ENCODE data around the gene FRAT2.
"Not testable (repeated sequence)": the region's sequence is repeated elsewhere in the genome, so short reads cannot be mapped to it uniquely, and the experiment has no call there.

The FRAT2 gene

GRCh38 chr10:97362310-97363033 is 27.9 kb upstream of the FRAT2 start:
- no peak overlapping the region for H3K4me3 Mint-ChIP-seq
- H3K27ac Mint-ChIP-seq: no peak overlapping the region
- H3K36me3 Mint-ChIP-seq: peaks cover 12% of the 10 kb centered on the region
- H3K27me3 Mint-ChIP-seq: no peaks in the 10 kb centered on the region
- H3K4me1 Mint-ChIP-seq (ENCODE audit: low read depth): no peaks in the 10 kb centered on the region
- no peaks in the 10 kb centered on the region for H3K9me3 Mint-ChIP-seq (ENCODE audit: low read depth)

- no peaks in the 10 kb centered on the region for H3K9me3 Mint-ChIP-seq (ENCODE audit: low read depth)
- no peaks in the 10 kb centered on the region for H3K4me1 Mint-ChIP-seq (ENCODE audit: low read depth)
- H3K36me3 Mint-ChIP-seq: peaks cover 12% of the 10 kb centered on the region
- H3K27ac Mint-ChIP-seq: no peak overlapping the region
- no peak overlapping the region for H3K4me3 Mint-ChIP-seq
- H3K27me3 Mint-ChIP-seq: no peaks in the 10 kb centered on the region
Measured at GRCh38 chr10:97361537-97361901, 27.0 kb upstream of the FRAT2 start.

- Mint-ChIP-seq H3K9me3 (ENCODE audit: low read depth) (no peaks in the 10 kb centered on the region), H3K27ac (no peak overlapping the region), H3K4me3 (no peak overlapping the region), H3K4me1 (ENCODE audit: low read depth) (no peaks in the 10 kb centered on the region), H3K27me3 (no peaks in the 10 kb centered on the region), H3K36me3 (peaks cover 15% of the 10 kb centered on the region)
Measured at GRCh38 chr10:97360705-97361536, 26.4 kb upstream of the FRAT2 start.

- no peak overlapping the region for H3K27ac Mint-ChIP-seq
- H3K4me1 Mint-ChIP-seq (ENCODE audit: low read depth): no peaks in the 10 kb centered on the region
- no peak overlapping the region for H3K4me3 Mint-ChIP-seq
- H3K36me3 Mint-ChIP-seq: peaks cover 16% of the 10 kb centered on the region
- no peaks in the 10 kb centered on the region for H3K27me3 Mint-ChIP-seq
- H3K9me3 Mint-ChIP-seq (ENCODE audit: low read depth): no peaks in the 10 kb centered on the region
Measured at GRCh38 chr10:97358781-97359180, 24.3 kb upstream of the FRAT2 start.

GRCh38 chr10:97358349-97358748 is 23.8 kb upstream of the FRAT2 start:
- Mint-ChIP-seq H3K4me3 (no peak overlapping the region), H3K27ac (no peak overlapping the region), H3K9me3 (ENCODE audit: low read depth) (no peaks in the 10 kb centered on the region), H3K27me3 (no peaks in the 10 kb centered on the region), H3K4me1 (ENCODE audit: low read depth) (no peaks in the 10 kb centered on the region), H3K36me3 (peaks cover 16% of the 10 kb centered on the region)

GRCh38 chr10:97356918-97357317 is 22.4 kb upstream of the FRAT2 start:
- Mint-ChIP-seq H3K4me3 (no peak overlapping the region), H3K27ac (no peak overlapping the region), H3K36me3 (peaks cover 13% of the 10 kb centered on the region), H3K4me1 (ENCODE audit: low read depth) (no peaks in the 10 kb centered on the region), H3K9me3 (ENCODE audit: low read depth) (no peaks in the 10 kb centered on the region), H3K27me3 (no peaks in the 10 kb centered on the region)

- Mint-ChIP-seq H3K4me3 (no peak overlapping the region), H3K27me3 (no peaks in the 10 kb centered on the region), H3K36me3 (peaks cover 13% of the 10 kb centered on the region), H3K4me1 (ENCODE audit: low read depth) (no peaks in the 10 kb centered on the region), H3K9me3 (ENCODE audit: low read depth) (no peaks in the 10 kb centered on the region), H3K27ac (no peak overlapping the region)
Measured at GRCh38 chr10:97356318-97356914, 21.9 kb upstream of the FRAT2 start.

- peaks cover 13% of the 10 kb centered on the region for H3K36me3 Mint-ChIP-seq
- no peak overlapping the region for H3K27ac Mint-ChIP-seq
- no peaks in the 10 kb centered on the region for H3K4me1 Mint-ChIP-seq (ENCODE audit: low read depth)
- H3K27me3 Mint-ChIP-seq: no peaks in the 10 kb centered on the region
- no peaks in the 10 kb centered on the region for H3K9me3 Mint-ChIP-seq (ENCODE audit: low read depth)
- no peak overlapping the region for H3K4me3 Mint-ChIP-seq
Measured at GRCh38 chr10:97355571-97355975, 21.0 kb upstream of the FRAT2 start.

- Mint-ChIP-seq H3K9me3 (ENCODE audit: low read depth) (no peaks in the 10 kb centered on the region), H3K36me3 (peaks cover 11% of the 10 kb centered on the region), H3K4me1 (ENCODE audit: low read depth) (no peaks in the 10 kb centered on the region), H3K27ac (no peak overlapping the region), H3K4me3 (no peak overlapping the region), H3K27me3 (no peaks in the 10 kb centered on the region)
Measured at GRCh38 chr10:97353945-97354344, 19.4 kb upstream of the FRAT2 start.

- H3K27ac Mint-ChIP-seq: no peak overlapping the region
Measured at GRCh38 chr10:97349752-97350513, 15.4 kb upstream of the FRAT2 start.

GRCh38 chr10:97347317-97347716 is 12.8 kb upstream of the FRAT2 start:
- Mint-ChIP-seq H3K9me3 (ENCODE audit: low read depth) (no peaks in the 10 kb centered on the region), H3K4me1 (ENCODE audit: low read depth) (no peaks in the 10 kb centered on the region)

More at GRCh38 chr10:97349752-97350513, 15.4 kb upstream of the FRAT2 start:
- Mint-ChIP-seq H3K4me1 (ENCODE audit: low read depth) (no peaks in the 10 kb centered on the region), H3K27me3 (no peaks in the 10 kb centered on the region), H3K9me3 (ENCODE audit: low read depth) (no peaks in the 10 kb centered on the region), H3K4me3 (no peak overlapping the region), H3K36me3 (no peaks in the 10 kb centered on the region)

GRCh38 chr10:97343664-97344063 is 9.1 kb upstream of the FRAT2 start:
- not testable (repeated sequence) for H3K27ac Mint-ChIP-seq; H3K36me3 Mint-ChIP-seq; H3K4me1 Mint-ChIP-seq (ENCODE audit: low read depth); H3K4me3 Mint-ChIP-seq; H3K27me3 Mint-ChIP-seq; H3K9me3 Mint-ChIP-seq (ENCODE audit: low read depth)

More at GRCh38 chr10:97347317-97347716, 12.8 kb upstream of the FRAT2 start:
- no peaks in the 10 kb centered on the region for H3K27me3 Mint-ChIP-seq
- H3K36me3 Mint-ChIP-seq: no peaks in the 10 kb centered on the region
- H3K4me3 Mint-ChIP-seq: no peak overlapping the region
- no peak overlapping the region for H3K27ac Mint-ChIP-seq

- no peaks in the 10 kb centered on the region for H3K9me3 Mint-ChIP-seq (ENCODE audit: low read depth)
- peaks cover 2% of the 10 kb centered on the region for H3K4me1 Mint-ChIP-seq (ENCODE audit: low read depth)
- H3K36me3 Mint-ChIP-seq: no peaks in the 10 kb centered on the region
- no peak overlapping the region for H3K4me3 Mint-ChIP-seq
- H3K27ac Mint-ChIP-seq: no peak overlapping the region
- no peaks in the 10 kb centered on the region for H3K27me3 Mint-ChIP-seq
Measured at GRCh38 chr10:97341416-97341815, 6.9 kb upstream of the FRAT2 start.

- Mint-ChIP-seq H3K4me1 (ENCODE audit: low read depth) (peaks cover 12% of the 10 kb centered on the region), H3K36me3 (no peaks in the 10 kb centered on the region), H3K27me3 (no peaks in the 10 kb centered on the region), H3K4me3 (no peak overlapping the region), H3K27ac (no peak overlapping the region), H3K9me3 (ENCODE audit: low read depth) (no peaks in the 10 kb centered on the region)
Measured at GRCh38 chr10:97338041-97338440, 3.5 kb upstream of the FRAT2 start.
